ENCODE measurements around the gene SRD5A1. TPM values are rescaled to one million over a fixed set of nuclear protein-coding genes. Genes with fewer than 3 reads are reported as not detected.

SRD5A1 gene
- total and polyA plus RNA-seq, 2 experiments from 2014 or later: 18.2 to 87.3 TPM

GRCh38 chr5:6597557-6597956 is 35.7 kb upstream of the SRD5A1 start (continued):
- TF ChIP-seq ZNF462 (CRISPR knock-in tag; IDR thresholded peaks at IDR 0.05): no peak

GRCh38 chr5:6598351-6598900 is 34.8 kb upstream of the SRD5A1 start:
- H3F3A ChIP-seq (replicated peaks; ENCODE audit: low read depth): no peaks in the 10 kb centered on the region
- Mint-ChIP-seq H3K4me3 (no peak overlapping the region), H3K36me3 (ENCODE audit: low read depth) (peaks cover 70% of the 10 kb centered on the region), H3K9me3 (no peaks in the 10 kb centered on the region), H3K4me1 (peaks cover 4% of the 10 kb centered on the region; the same call in 2 of the 3 replicates), H3K27me3 (ENCODE audit: insufficient read depth, low read depth, poor library complexity) (peaks cover 10% of the 10 kb centered on the region), H3K27ac (no peak overlapping the region)
- no peak for ATAC-seq
- H3K27ac ChIP-seq (ENCODE audit: low read depth): no peak overlapping the region
- peaks cover 38% of the 10 kb centered on the region for H3K36me3 ChIP-seq (ENCODE audit: insufficient read depth)
- no peaks in the 10 kb centered on the region for H3K27me3 ChIP-seq (ENCODE audit: insufficient read depth)
- peaks cover 29% of the 10 kb centered on the region for H4K20me1 ChIP-seq (replicated peaks; ENCODE audit: insufficient read depth)
- H2AFZ ChIP-seq: no peak overlapping the region
- DNase-seq (ENCODE audit: low spot score): no peak
- no peak overlapping the region for H3K4me2 ChIP-seq
- H3K9me2 ChIP-seq (ENCODE audit: insufficient read depth): no peaks in the 10 kb centered on the region
- no peaks in the 10 kb centered on the region for H3K4me1 ChIP-seq (ENCODE audit: insufficient read depth)
- no peaks in the 10 kb centered on the region for H3K79me2 ChIP-seq (replicated peaks; ENCODE audit: insufficient read depth)
- no peak overlapping the region for H3K4me3 ChIP-seq
- no peak for TF ChIP-seq NANOG (IDR thresholded peaks at IDR 0.05; ENCODE audit: borderline replicate concordance)
- TF ChIP-seq JUNB (IDR thresholded peaks at IDR 0.05; ENCODE audit: unreplicated experiment): no peak
- TF ChIP-seq CTCF (conservative IDR thresholded peaks at IDR 0.05; ENCODE audit: low read depth in 2 of 2): no peak
- TF ChIP-seq EZH2 (IDR thresholded peaks at IDR 0.05; ENCODE audit: low read depth, unreplicated experiment): no peak
- no peak for TF ChIP-seq ZNF331 (CRISPR knock-in tag; IDR thresholded peaks at IDR 0.05; ENCODE audit: low read depth)
- TF ChIP-seq EZH2phosphoT487 (IDR thresholded peaks at IDR 0.05; ENCODE audit: unreplicated experiment): no peak
- no peak for TF ChIP-seq ZNF114 (CRISPR knock-in tag; IDR thresholded peaks at IDR 0.05)
- no peak for TF ChIP-seq ZNF462 (CRISPR knock-in tag; IDR thresholded peaks at IDR 0.05)
